ENCODE data around the gene PCDHB16. TPM values are rescaled to one million over a fixed set of nuclear protein-coding genes. Genes with fewer than 3 reads are reported as not detected.
A peak's percentile ranks its signal among the peaks of the same experiment; 100 is the strongest.
"Not testable (repeated sequence)": the region's sequence is repeated elsewhere in the genome, so short reads cannot be mapped to it uniquely, and the experiment has no call there.

The PCDHB16 gene
- total RNA-seq: 4.3 to 6.1 TPM (median 5.9 TPM) in 3 replicates
- long read RNA-seq, full-length matches to known transcripts: 8 of 8 reads
- long read RNA-seq, partial matches to known transcripts: 0 of 8 reads
- long read RNA-seq, other reads (novel, unspliced or antisense): 0 of 8 reads

DNA sequence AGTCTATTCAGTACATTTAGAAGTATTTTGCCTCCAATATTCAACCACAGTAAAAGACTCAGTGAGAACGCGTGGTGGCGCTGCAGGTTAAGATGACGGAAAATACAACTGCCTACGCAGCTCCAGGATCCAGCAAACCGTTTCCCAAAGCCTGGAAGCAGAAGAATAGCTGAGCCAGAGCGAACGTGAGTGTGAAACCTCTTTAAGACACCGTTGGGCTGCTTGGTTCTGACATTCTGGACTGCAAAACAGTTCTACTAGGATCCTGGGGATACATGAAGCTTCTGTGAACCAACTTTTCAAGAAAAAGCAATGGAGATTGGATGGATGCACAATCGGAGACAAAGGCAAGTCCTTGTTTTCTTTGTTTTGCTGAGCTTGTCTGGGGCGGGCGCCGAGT is at the start of gene PCDHB16:
Gene PCDHB16, plus strand, starts transcription at position 140 of the 400 bp plus-strand sequence. Its CDS starts 173 bp downstream, at position 313.
- H3K27ac Mint-ChIP-seq (ENCODE audit: unreplicated experiment): peak within 1 kb of the TSS; percentile 79

DNA sequence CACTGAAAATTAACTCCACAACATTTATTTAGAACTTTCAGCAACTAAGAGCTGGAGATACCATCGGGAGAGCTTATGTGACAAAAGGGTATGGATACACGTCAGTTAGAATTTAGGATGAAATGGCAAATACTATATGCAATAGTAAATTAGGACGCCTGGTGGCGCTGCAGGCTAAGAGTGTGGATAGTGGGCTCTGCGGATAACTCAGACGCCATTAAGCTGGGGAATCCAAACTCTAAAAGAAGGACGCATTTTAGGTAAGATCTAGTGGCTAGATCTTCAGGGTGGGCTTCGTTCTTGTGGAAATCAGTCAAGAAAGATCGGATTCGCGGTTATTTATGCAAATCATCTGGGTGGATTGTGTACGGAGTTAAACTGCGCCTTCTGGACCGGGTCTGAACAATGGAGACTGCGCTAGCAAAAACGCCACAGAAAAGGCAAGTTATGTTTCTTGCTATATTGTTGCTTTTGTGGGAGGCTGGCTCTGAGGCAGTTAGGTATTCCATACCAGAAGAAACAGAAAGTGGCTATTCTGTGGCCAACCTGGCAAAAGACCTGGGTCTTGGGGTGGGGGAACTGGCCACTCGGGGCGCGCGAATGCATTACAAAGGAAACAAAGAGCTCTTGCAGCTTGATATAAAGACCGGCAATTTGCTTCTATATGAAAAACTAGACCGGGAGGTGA is 47.0 kb upstream of the PCDHB16 start, which contains the start of gene PCDHB5:
Gene PCDHB5, plus strand, starts transcription at position 177 of the 688 bp plus-strand sequence. Its CDS starts 229 bp downstream, at position 406.
- no peak for DNase-seq (ENCODE audit: low spot score)
- Mint-ChIP-seq H3K36me3 (ENCODE audit: low read depth) (peaks cover 53% of the 10 kb centered on the region), H3K9me3 (ENCODE audit: low read depth) (peaks cover 72% of the 10 kb centered on the region), H3K4me1 (ENCODE audit: low read depth) (no peaks in the 10 kb centered on the region), H3K4me3 (ENCODE audit: unreplicated experiment) (peak within 1 kb of the TSS; percentile 77), H3K27me3 (ENCODE audit: low read depth) (no peaks in the 10 kb centered on the region), H3K27ac (ENCODE audit: unreplicated experiment) (peak within 1 kb of the TSS; percentile 84)
- TF ChIP-seq, protein P1, sequence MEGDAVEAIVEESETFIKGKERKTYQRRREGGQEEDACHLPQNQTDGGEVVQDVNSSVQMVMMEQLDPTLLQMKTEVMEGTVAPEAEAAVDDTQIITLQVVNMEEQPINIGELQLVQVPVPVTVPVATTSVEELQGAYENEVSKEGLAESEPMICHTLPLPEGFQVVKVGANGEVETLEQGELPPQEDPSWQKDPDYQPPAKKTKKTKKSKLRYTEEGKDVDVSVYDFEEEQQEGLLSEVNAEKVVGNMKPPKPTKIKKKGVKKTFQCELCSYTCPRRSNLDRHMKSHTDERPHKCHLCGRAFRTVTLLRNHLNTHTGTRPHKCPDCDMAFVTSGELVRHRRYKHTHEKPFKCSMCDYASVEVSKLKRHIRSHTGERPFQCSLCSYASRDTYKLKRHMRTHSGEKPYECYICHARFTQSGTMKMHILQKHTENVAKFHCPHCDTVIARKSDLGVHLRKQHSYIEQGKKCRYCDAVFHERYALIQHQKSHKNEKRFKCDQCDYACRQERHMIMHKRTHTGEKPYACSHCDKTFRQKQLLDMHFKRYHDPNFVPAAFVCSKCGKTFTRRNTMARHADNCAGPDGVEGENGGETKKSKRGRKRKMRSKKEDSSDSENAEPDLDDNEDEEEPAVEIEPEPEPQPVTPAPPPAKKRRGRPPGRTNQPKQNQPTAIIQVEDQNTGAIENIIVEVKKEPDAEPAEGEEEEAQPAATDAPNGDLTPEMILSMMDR (IDR thresholded peaks at IDR 0.05): peak; percentile 67

More for the DNA sequence above, at the start of gene PCDHB16:
- Mint-ChIP-seq H3K36me3 (ENCODE audit: low read depth) (peaks cover 33% of the 10 kb centered on the region), H3K4me1 (ENCODE audit: low read depth) (no peaks in the 10 kb centered on the region), H3K9me3 (ENCODE audit: low read depth) (peaks cover 48% of the 10 kb centered on the region), H3K27me3 (ENCODE audit: low read depth) (no peaks in the 10 kb centered on the region), H3K4me3 (ENCODE audit: unreplicated experiment) (peak within 1 kb of the TSS; percentile 73)
- TF ChIP-seq, protein P1 (IDR thresholded peaks at IDR 0.05): peak; percentile 77
- DNase-seq (ENCODE audit: low spot score): no peak

DNA sequence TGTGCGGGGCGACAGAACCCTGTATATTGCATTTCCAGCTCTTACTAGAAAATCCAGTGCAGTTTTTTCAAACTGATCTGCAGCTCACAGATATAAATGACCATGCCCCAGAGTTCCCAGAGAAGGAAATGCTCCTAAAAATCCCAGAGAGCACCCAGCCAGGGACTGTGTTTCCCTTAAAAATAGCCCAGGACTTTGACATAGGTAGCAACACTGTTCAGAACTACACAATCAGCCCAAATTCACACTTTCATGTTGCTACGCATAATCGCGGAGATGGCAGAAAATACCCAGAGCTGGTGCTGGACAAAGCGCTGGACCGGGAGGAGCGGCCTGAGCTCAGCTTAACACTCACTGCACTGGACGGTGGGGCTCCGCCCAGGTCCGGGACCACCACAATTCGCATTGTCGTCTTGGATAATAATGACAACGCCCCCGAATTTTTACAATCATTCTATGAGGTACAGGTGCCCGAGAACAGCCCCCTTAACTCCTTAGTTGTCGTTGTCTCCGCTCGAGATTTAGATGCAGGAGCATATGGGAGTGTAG is 46.4 kb upstream of the PCDHB16 start:
- no peaks in the 10 kb centered on the region for H3K4me1 Mint-ChIP-seq (ENCODE audit: low read depth)
- TF ChIP-seq, protein P1 (IDR thresholded peaks at IDR 0.05): no peak
- no peak for DNase-seq (ENCODE audit: low spot score)
- H3K9me3 Mint-ChIP-seq (ENCODE audit: low read depth): peaks cover 68% of the 10 kb centered on the region
- peak overlapping the region; percentile 84 for H3K27ac Mint-ChIP-seq (ENCODE audit: unreplicated experiment)
- H3K4me3 Mint-ChIP-seq (ENCODE audit: unreplicated experiment): peak overlapping the region; percentile 77
- H3K36me3 Mint-ChIP-seq (ENCODE audit: low read depth): peaks cover 50% of the 10 kb centered on the region
- H3K27me3 Mint-ChIP-seq (ENCODE audit: low read depth): no peaks in the 10 kb centered on the region

DNA sequence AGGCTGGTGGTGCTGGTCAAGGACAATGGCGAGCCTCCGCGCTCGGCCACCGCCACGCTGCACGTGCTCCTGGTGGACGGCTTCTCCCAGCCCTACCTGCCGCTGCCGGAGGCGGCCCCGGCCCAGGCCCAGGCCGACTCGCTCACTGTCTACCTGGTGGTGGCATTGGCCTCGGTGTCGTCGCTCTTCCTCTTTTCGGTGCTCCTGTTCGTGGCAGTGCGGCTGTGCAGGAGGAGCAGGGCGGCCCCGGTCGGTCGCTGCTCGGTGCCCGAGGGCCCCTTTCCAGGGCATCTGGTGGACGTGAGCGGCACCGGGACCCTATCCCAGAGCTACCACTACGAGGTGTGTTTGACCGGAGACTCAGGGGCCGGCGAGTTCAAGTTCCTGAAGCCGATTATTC is 44.8 kb upstream of the PCDHB16 start:
- H3K27me3 Mint-ChIP-seq (ENCODE audit: low read depth); H3K4me3 Mint-ChIP-seq (ENCODE audit: unreplicated experiment); H3K4me1 Mint-ChIP-seq (ENCODE audit: low read depth); H3K27ac Mint-ChIP-seq (ENCODE audit: unreplicated experiment); DNase-seq (ENCODE audit: low spot score): not testable (repeated sequence)
- Mint-ChIP-seq H3K9me3 (ENCODE audit: low read depth) (peaks cover 67% of the 10 kb centered on the region), H3K36me3 (ENCODE audit: low read depth) (peaks cover 50% of the 10 kb centered on the region)

DNA sequence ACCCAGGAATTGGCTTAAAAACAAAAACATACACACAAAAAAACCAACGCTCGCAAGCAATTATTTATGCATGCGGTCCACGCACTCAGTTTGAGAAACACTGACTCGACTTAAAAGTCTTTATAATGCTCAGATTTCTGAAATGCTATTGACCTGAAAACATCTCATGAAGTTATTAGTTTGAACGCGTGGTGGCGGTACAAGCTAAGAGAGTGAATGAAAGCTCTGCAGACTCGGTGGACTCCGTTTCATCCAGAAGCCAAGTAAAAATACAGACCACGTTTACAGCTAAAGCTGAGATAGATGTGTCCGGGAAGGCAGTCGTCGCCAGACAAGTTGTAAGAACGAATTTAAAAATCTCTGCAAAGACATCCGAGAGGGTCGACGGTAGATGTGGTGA is 32.4 kb upstream of the PCDHB16 start, which contains the start of gene PCDHB6:
Gene PCDHB6, plus strand, starts transcription at position 246 of the 400 bp plus-strand sequence. CDS start 201 bp downstream, outside the sequence.
- no peak for DNase-seq (ENCODE audit: low spot score)
- Mint-ChIP-seq H3K4me3 (ENCODE audit: unreplicated experiment) (no peak within 1 kb of the TSS), H3K27ac (ENCODE audit: unreplicated experiment) (no peak within 1 kb of the TSS), H3K27me3 (ENCODE audit: low read depth) (no peaks in the 10 kb centered on the region), H3K9me3 (ENCODE audit: low read depth) (peaks cover 61% of the 10 kb centered on the region), H3K36me3 (ENCODE audit: low read depth) (peaks cover 45% of the 10 kb centered on the region), H3K4me1 (ENCODE audit: low read depth) (no peaks in the 10 kb centered on the region)
- TF ChIP-seq, protein P1 (IDR thresholded peaks at IDR 0.05): no peak
